ENCODE measurements around the gene CREG1.
"Not testable (repeated sequence)": the region's sequence is repeated elsewhere in the genome, so short reads cannot be mapped to it uniquely, and the experiment has no call there.

Gene CREG1

GRCh38 chr1:167564612-167565270, 11.2 kb upstream of the CREG1 start:
- no peak for DNase-seq (ENCODE audit: low read depth in 2 of 2)

GRCh38 chr1:167563579-167564246, 10.2 kb upstream of the CREG1 start:
- no peak for DNase-seq (ENCODE audit: low read depth in 2 of 2)

GRCh38 chr1:167562702-167563101, 9.1 kb upstream of the CREG1 start:
- DNase-seq (ENCODE audit: low read depth in 2 of 2) = no peak

GRCh38 chr1:167561753-167562152, 8.2 kb upstream of the CREG1 start:
- DNase-seq (ENCODE audit: low read depth in 2 of 2) = no peak

GRCh38 chr1:167555971-167556714, 2.6 kb upstream of the CREG1 start:
- peak; percentile 53 to 60 for DNase-seq (ENCODE audit: low read depth in 2 of 2)

GRCh38 chr1:167555072-167555471, 1.5 kb upstream of the CREG1 start:
- not testable (repeated sequence) for DNase-seq (ENCODE audit: low read depth in 2 of 2)

- no peak for DNase-seq (ENCODE audit: low read depth in 2 of 2)
These were observed 642 bp upstream of the CREG1 start for GRCh38 chr1:167554028-167554779.

GRCh38 chr1:167551362-167551761, 2.2 kb downstream of the CREG1 start:
- DNase-seq (ENCODE audit: low read depth in 2 of 2) = no peak

GRCh38 chr1:167548059-167548932, 5.3 kb downstream of the CREG1 start:
- DNase-seq (ENCODE audit: low read depth in 2 of 2) = no peak

GRCh38 chr1:167546935-167547334, 6.6 kb downstream of the CREG1 start:
- DNase-seq (ENCODE audit: low read depth in 2 of 2) = no peak

- no peak for DNase-seq (ENCODE audit: low read depth in 2 of 2)
These were observed 8.2 kb downstream of the CREG1 start for GRCh38 chr1:167545349-167545748.

GRCh38 chr1:167544447-167545093, 9.0 kb downstream of the CREG1 start:
- no peak for DNase-seq (ENCODE audit: low read depth in 2 of 2)

- DNase-seq (ENCODE audit: low read depth in 2 of 2) = no peak
These were observed 10.2 kb downstream of the CREG1 start for GRCh38 chr1:167543199-167543990.

- DNase-seq (ENCODE audit: low read depth in 2 of 2) = no peak
These were observed 11.2 kb downstream of the CREG1 start for GRCh38 chr1:167542109-167543032.

- DNase-seq (ENCODE audit: low read depth in 2 of 2) = no peak
These were observed 12.0 kb downstream of the CREG1 start for GRCh38 chr1:167541610-167542009.

GRCh38 chr1:167541003-167541402, 12.6 kb downstream of the CREG1 start:
- no peak for DNase-seq (ENCODE audit: low read depth in 2 of 2)

GRCh38 chr1:167538657-167539056, 14.9 kb downstream of the CREG1 start:
- DNase-seq (ENCODE audit: low read depth in 2 of 2) = no peak

GRCh38 chr1:167533851-167534300, 19.7 kb downstream of the CREG1 start:
- DNase-seq (ENCODE audit: low read depth in 2 of 2) = no peak
